Lower leg skin (tissue), 3 donors: ENCODE data around the gene FAM170B.

Experiments
- CTCF ChIP-seq, 3 donors: fragments of 450-650 bp; IDR thresholded peaks; one replicate each; pipeline ENCODE4 v1.5.1; 2016; ENCODE audit warnings: antibody characterized with exemption in 3 of 3, mild to moderate bottlenecking in 3 of 3, moderate library complexity in 2 of 3
- POLR2A ChIP-seq, 2 donors: fragments of 450-650 bp; IDR thresholded peaks; one replicate each; pipeline ENCODE4 v1.6.1; 2016 to 2017; ENCODE audit warnings: antibody characterized with exemption in 2 of 2, mild to moderate bottlenecking in 1 of 2, moderate library complexity in 1 of 2

GRCh38 chr10:49092477-49092876, 41.3 kb downstream of the FAM170B start:
- TF ChIP-seq POLR2A (IDR thresholded peaks at IDR 0.05) = no peak
- TF ChIP-seq CTCF (IDR thresholded peaks at IDR 0.05) = no peak
